ENCODE results near the gene DYNC1I2.

DNA sequence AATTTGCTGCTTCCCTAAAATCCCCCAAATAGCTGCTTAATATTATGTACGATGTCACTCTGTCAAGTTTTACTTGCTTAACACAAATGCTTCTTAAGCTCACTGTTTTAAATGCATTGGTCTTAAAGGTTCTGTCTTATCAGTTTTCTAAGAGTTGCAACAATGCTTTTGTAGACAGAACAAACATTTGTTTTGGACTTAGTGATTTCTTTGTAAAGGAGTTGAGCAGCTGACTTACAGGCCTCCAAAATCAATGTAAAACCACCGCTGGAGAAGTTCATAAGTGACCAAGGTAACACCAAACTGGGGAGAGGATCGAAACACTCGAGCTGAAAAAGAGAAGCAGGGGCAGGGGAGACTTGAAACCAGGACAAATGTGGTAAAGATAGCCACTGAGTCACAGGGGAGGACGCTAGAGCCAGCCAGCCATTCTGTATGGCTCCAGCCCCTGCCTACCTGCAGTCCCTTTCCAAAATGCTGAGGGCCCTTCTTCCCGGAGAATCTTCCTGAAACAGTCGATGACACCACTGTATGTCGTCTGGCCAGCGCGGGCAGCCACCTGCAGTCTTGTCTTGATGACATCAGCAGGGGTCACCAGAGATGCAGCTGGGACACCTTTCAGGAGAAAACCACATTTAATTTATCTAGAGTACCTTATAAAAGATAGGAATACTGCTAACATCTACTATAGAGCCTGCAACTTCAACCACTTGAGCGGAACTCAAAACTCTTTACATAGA is 100.2 kb downstream of the DYNC1I2 start:
- TF ChIP-seq, protein P1, sequence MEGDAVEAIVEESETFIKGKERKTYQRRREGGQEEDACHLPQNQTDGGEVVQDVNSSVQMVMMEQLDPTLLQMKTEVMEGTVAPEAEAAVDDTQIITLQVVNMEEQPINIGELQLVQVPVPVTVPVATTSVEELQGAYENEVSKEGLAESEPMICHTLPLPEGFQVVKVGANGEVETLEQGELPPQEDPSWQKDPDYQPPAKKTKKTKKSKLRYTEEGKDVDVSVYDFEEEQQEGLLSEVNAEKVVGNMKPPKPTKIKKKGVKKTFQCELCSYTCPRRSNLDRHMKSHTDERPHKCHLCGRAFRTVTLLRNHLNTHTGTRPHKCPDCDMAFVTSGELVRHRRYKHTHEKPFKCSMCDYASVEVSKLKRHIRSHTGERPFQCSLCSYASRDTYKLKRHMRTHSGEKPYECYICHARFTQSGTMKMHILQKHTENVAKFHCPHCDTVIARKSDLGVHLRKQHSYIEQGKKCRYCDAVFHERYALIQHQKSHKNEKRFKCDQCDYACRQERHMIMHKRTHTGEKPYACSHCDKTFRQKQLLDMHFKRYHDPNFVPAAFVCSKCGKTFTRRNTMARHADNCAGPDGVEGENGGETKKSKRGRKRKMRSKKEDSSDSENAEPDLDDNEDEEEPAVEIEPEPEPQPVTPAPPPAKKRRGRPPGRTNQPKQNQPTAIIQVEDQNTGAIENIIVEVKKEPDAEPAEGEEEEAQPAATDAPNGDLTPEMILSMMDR (IDR thresholded peaks at IDR 0.05) = no peak
- no peak for TF ChIP-seq POLR2A (IDR thresholded peaks at IDR 0.05)
